Stimulated activated CD8-positive, alpha-beta memory T cell treated with anti-CD3 and anti-CD28 coated beads, Interleukin-4, amount 100 ng/mL, for 48 hours (primary cell): Measurements from ENCODE around the gene ADGRD1.

ENCODE experiments used
- DNase-seq: peaks from one replicate; pipeline ENCODE4 v3.0.0-alpha.2; 2020

ADGRD1 gene

GRCh38 chr12:131139363-131140068 lies 185.8 kb downstream of the ADGRD1 start:
- no peak for DNase-seq

- DNase-seq: no peak
Measured at GRCh38 chr12:131140069-131140435, 186.3 kb downstream of the ADGRD1 start.

GRCh38 chr12:131140697-131141096 lies 187.0 kb downstream of the ADGRD1 start:
- no peak for DNase-seq

- DNase-seq: no peak
Measured at GRCh38 chr12:131141514-131141913, 187.8 kb downstream of the ADGRD1 start.

GRCh38 chr12:131142891-131143657 lies 189.4 kb downstream of the ADGRD1 start:
- no peak for DNase-seq

- no peak for DNase-seq
Measured at GRCh38 chr12:131146173-131146675, 192.5 kb downstream of the ADGRD1 start.

GRCh38 chr12:131147293-131147692 lies 193.6 kb downstream of the ADGRD1 start:
- DNase-seq: no peak

- DNase-seq: no peak
Measured at GRCh38 chr12:131147894-131148293, 194.2 kb downstream of the ADGRD1 start.

GRCh38 chr12:131151558-131152345 lies 198.0 kb downstream of the ADGRD1 start:
- no peak for DNase-seq

GRCh38 chr12:131152587-131152986 lies 198.9 kb downstream of the ADGRD1 start:
- no peak for DNase-seq

GRCh38 chr12:131153016-131153415 lies 199.3 kb downstream of the ADGRD1 start:
- no peak for DNase-seq

GRCh38 chr12:131153956-131154355 lies 200.2 kb downstream of the ADGRD1 start:
- DNase-seq: no peak

GRCh38 chr12:131155131-131155530 lies 201.4 kb downstream of the ADGRD1 start:
- no peak for DNase-seq

- DNase-seq: no peak
Measured at GRCh38 chr12:131157743-131158142, 204.0 kb downstream of the ADGRD1 start.

- no peak for DNase-seq
Measured at GRCh38 chr12:131159660-131160059, 206.0 kb downstream of the ADGRD1 start.

- DNase-seq: no peak
Measured at GRCh38 chr12:131162113-131162512, 208.4 kb downstream of the ADGRD1 start.

GRCh38 chr12:131163189-131163738 lies 209.6 kb downstream of the ADGRD1 start:
- DNase-seq: no peak

- DNase-seq: no peak
Measured at GRCh38 chr12:131164096-131164872, 210.6 kb downstream of the ADGRD1 start.

- DNase-seq: no peak
Measured at GRCh38 chr12:131166717-131167116, 213.0 kb downstream of the ADGRD1 start.

GRCh38 chr12:131167334-131167733 lies 213.6 kb downstream of the ADGRD1 start:
- no peak for DNase-seq

- DNase-seq: no peak
Measured at GRCh38 chr12:131171029-131171428, 217.3 kb downstream of the ADGRD1 start.

- no peak for DNase-seq
Measured at GRCh38 chr12:131174901-131175300, 221.2 kb downstream of the ADGRD1 start.
